Measurements from ENCODE around the gene ITPA. TPM values are rescaled to one million over a fixed set of nuclear protein-coding genes. Genes with fewer than 3 reads are reported as not detected.
"Not testable (repeated sequence)": the region's sequence is repeated elsewhere in the genome, so short reads cannot be mapped to it uniquely, and the experiment has no call there.

The ITPA gene
- total and polyA plus RNA-seq, 9 donors: 43.5 to 52.5 (median 48.3) TPM

- H3K36me3 ChIP-seq (ENCODE audit: control insufficient read depth, insufficient read depth, low read length): peaks cover 29% of the 10 kb centered on the region
- not testable (repeated sequence) for H3K27me3 ChIP-seq (ENCODE audit: control insufficient read depth, insufficient read depth, low read length); H3K9me3 ChIP-seq (replicated peaks; ENCODE audit: control insufficient read depth, low read depth, low read length); H3K4me1 ChIP-seq (ENCODE audit: control insufficient read depth, insufficient read depth, low read length); H3K4me3 ChIP-seq (ENCODE audit: low read length); H3K27ac ChIP-seq (ENCODE audit: low read length); DNase-seq
- WGBS (ENCODE audit: insufficient coverage): 94% methylated on average over 6 of the region's 9 CpGs
Measured at GRCh38 chr20:3187861-3188260, 21.4 kb upstream of the ITPA start.

- Histone ChIP-seq H3K27me3 (ENCODE audit: control insufficient read depth, insufficient read depth, low read length) (no peaks in the 10 kb centered on the region), H3K9me3 (replicated peaks; ENCODE audit: control insufficient read depth, low read depth, low read length) (no peaks in the 10 kb centered on the region), H3K4me3 (ENCODE audit: low read length) (no peak overlapping the region), H3K4me1 (ENCODE audit: control insufficient read depth, insufficient read depth, low read length) (no peaks in the 10 kb centered on the region), H3K36me3 (ENCODE audit: control insufficient read depth, insufficient read depth, low read length) (peaks cover 38% of the 10 kb centered on the region), H3K27ac (ENCODE audit: low read length) (no peak overlapping the region)
- no peak for DNase-seq
- WGBS (ENCODE audit: insufficient coverage): 62% methylated on average over 3 of the region's 3 CpGs
Measured at GRCh38 chr20:3188823-3189413, 20.4 kb upstream of the ITPA start.

DNA sequence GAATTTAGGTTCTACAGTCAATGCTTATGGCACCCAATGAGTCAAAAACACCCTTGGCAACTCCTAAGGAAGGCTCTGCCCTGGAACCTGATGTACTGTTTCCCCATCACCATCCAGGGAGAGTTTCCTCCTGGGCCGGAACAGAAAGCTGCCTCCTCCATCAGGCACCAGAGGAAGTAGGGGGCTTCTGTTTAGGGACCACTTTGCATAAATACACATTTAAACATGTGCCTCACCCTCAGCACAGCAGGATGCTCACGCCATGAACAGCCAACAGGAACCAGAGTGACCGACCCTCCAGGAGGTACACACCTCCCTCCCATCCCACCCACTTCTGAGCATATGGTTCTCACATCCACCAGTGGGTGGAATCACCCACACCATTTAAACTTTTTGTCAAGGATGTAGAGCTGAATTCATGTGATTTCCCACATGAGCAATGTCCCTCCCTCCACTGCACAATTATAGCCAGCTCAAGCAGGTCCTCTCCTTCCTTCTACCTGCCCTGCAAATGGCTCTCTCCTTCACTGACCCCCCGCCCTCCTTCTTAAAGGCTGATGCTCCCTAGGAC lies 19.7 kb upstream of the ITPA start:
- no peaks in the 10 kb centered on the region for H3K9me3 ChIP-seq (replicated peaks; ENCODE audit: control insufficient read depth, low read depth, low read length)
- no peaks in the 10 kb centered on the region for H3K4me1 ChIP-seq (ENCODE audit: control insufficient read depth, insufficient read depth, low read length)
- DNase-seq: no peak
- peaks cover 46% of the 10 kb centered on the region for H3K36me3 ChIP-seq (ENCODE audit: control insufficient read depth, insufficient read depth, low read length)
- WGBS (ENCODE audit: insufficient coverage): 50% methylated on average over 3 of the region's 4 CpGs
- H3K4me3 ChIP-seq (ENCODE audit: low read length): no peak overlapping the region
- no peak overlapping the region for H3K27ac ChIP-seq (ENCODE audit: low read length)
- H3K27me3 ChIP-seq (ENCODE audit: control insufficient read depth, insufficient read depth, low read length): no peaks in the 10 kb centered on the region

DNA sequence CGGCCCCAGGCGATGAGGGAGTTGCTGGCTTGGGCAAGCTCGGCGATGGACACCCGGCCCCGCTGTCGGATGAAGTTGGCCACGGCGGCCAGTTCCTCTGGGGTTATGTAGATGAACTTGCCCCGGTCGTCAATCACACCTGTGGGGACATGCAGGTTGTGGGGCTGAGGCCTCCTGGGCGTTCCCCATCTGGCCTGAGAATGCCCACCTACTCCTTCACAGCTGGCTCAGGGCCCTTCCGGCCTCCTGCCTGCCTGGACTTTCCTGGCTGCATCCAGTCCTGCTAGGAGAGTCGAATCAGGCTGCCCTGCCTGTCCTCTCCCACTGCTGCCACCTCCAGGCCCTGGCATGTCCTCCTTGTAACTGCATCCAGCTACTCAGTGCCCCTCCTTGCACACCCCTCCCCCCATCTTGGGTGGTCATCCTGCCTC lies 18.6 kb upstream of the ITPA start:
- Histone ChIP-seq H3K27ac (ENCODE audit: low read length) (no peak overlapping the region), H3K9me3 (replicated peaks; ENCODE audit: control insufficient read depth, low read depth, low read length) (no peaks in the 10 kb centered on the region), H3K27me3 (ENCODE audit: control insufficient read depth, insufficient read depth, low read length) (no peaks in the 10 kb centered on the region), H3K36me3 (ENCODE audit: control insufficient read depth, insufficient read depth, low read length) (peaks cover 56% of the 10 kb centered on the region), H3K4me3 (ENCODE audit: low read length) (no peak overlapping the region), H3K4me1 (ENCODE audit: control insufficient read depth, insufficient read depth, low read length) (no peaks in the 10 kb centered on the region)
- no peak for DNase-seq
- WGBS (ENCODE audit: insufficient coverage): 84% methylated on average over 14 of the region's 14 CpGs

DNA sequence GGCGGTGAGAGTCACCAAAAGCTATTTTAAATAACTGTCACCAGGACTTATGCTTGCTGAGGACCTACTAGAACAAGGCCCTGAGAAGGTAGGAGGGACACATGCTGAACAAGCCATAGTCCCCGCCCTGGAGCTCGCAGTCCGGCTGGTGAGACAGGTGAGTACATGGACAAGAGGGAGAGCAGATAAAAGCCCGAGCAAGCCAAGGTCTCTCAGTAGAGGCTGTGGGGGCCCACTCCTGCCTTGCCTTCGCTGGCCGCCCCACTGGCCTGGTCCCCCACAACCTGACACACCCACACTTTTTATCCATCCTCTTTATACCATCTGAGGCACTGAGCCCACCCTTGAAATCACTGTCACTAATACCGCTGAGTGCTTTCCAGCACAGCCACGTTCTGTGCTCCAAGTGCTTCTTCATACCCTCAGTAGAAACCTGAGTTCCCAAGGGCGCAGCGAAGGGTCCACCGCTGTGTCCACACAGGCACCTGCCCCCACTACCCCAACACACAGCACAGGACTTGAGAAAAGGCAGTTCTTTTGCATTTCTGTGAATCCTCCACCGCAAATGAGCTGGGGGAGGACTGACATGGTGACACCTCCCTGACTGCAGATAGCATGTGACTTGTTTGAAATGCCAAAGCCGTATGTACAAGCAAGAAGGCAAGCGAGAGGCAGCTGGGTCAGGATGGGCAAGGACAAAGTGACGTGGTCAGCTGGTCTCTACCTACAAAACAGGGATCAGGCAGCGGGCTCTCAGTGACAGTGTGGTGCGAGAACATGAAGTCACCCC lies 16.9 kb upstream of the ITPA start:
- Histone ChIP-seq H3K4me3 (ENCODE audit: low read length) (no peak overlapping the region), H3K4me1 (ENCODE audit: control insufficient read depth, insufficient read depth, low read length) (no peaks in the 10 kb centered on the region), H3K27ac (ENCODE audit: low read length) (no peak overlapping the region), H3K36me3 (ENCODE audit: control insufficient read depth, insufficient read depth, low read length) (peaks cover 68% of the 10 kb centered on the region), H3K27me3 (ENCODE audit: control insufficient read depth, insufficient read depth, low read length) (no peaks in the 10 kb centered on the region), H3K9me3 (replicated peaks; ENCODE audit: control insufficient read depth, low read depth, low read length) (no peaks in the 10 kb centered on the region)
- 93% methylated on average over 12 of the region's 18 CpGs for WGBS (ENCODE audit: insufficient coverage)
- DNase-seq: no peak

DNA sequence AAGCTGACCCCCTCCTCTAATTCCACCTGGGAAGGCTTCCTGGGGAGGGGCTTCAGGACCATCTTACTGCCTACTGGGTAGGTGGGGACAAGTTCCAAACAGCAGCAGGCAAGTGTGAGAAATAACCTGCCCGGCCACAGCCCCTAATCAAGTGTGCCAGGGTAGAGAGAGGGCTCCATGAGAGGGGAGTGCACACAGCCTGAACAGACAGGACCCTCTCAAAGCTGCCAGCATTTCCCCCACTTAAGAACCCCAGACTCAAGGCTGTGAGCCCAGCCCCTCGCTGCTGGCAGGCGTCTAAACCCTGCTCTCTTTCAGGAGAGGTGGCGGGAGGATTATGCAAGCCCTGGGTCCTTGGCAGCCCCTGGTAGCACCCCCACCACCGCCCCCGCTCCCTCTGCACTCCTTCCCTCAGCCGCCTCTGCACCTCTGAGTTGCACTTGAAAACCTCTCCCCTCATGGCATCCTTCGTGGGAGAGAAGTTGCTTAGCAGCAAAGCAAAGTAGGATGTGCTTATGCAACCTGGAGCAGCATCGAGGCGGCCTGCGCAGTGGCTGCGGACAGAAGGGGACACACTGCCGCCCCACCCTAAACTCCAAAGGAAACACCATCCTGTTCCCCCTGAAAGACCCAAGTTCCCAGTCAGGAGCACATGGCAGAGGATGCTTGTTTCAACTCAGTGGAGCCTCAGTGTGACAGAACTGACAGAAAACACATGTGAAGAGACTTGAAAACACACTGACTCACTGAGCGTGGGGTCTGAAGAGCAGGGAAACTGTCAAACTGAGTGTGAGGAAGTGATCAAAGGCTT lies 15.3 kb upstream of the ITPA start:
- no peaks in the 10 kb centered on the region for H3K9me3 ChIP-seq (replicated peaks; ENCODE audit: control insufficient read depth, low read depth, low read length)
- no peak for DNase-seq
- H3K27ac ChIP-seq (ENCODE audit: low read length): no peak overlapping the region
- H3K36me3 ChIP-seq (ENCODE audit: control insufficient read depth, insufficient read depth, low read length): peaks cover 74% of the 10 kb centered on the region
- 78% methylated on average over 6 of the region's 14 CpGs for WGBS (ENCODE audit: insufficient coverage)
- no peaks in the 10 kb centered on the region for H3K27me3 ChIP-seq (ENCODE audit: control insufficient read depth, insufficient read depth, low read length)
- H3K4me3 ChIP-seq (ENCODE audit: low read length): no peak overlapping the region
- no peaks in the 10 kb centered on the region for H3K4me1 ChIP-seq (ENCODE audit: control insufficient read depth, insufficient read depth, low read length)

- no peak for DNase-seq
- Histone ChIP-seq H3K27ac (ENCODE audit: low read length) (no peak overlapping the region), H3K36me3 (ENCODE audit: control insufficient read depth, insufficient read depth, low read length) (peaks cover 82% of the 10 kb centered on the region)
Measured at GRCh38 chr20:3194617-3195280, 14.5 kb upstream of the ITPA start.

DNA sequence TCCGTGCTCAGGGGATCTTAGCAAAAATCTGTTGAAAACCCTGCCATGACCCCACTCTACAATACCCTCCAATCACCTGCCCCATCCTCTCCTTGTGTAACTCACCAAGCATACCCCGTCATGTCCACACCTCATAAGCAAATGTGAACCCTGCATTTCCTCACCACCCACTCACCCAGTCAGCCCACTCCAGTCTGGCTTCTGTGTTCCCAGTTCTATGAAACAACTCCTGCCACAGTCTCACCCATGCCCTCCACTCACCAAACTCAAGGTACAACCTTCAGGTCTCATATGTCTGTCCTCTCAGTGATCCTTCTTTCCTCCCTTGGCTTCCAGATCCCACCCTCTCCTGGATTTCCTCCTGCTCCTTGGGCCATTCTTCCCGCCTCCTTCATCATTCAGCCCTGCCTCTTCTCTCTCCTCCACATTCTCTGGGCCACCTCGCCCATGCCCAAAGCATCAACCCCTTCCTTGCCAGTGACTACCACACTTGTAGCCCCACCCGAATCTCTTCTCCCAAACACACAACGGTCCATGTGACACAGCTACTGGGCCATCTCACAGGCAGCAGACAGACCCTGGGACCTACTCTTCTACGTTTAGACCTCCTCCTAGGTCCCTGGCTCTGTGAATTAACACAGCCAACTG lies 13.6 kb upstream of the ITPA start:
- DNase-seq: no peak
- H3K27me3 ChIP-seq (ENCODE audit: control insufficient read depth, insufficient read depth, low read length): no peaks in the 10 kb centered on the region
- WGBS (ENCODE audit: insufficient coverage): 80% methylated on average over 7 of the region's 7 CpGs

More at GRCh38 chr20:3194617-3195280, 14.5 kb upstream of the ITPA start:
- WGBS (ENCODE audit: insufficient coverage): 94% methylated on average over 6 of the region's 10 CpGs
- Histone ChIP-seq H3K4me1 (ENCODE audit: control insufficient read depth, insufficient read depth, low read length) (no peaks in the 10 kb centered on the region), H3K9me3 (replicated peaks; ENCODE audit: control insufficient read depth, low read depth, low read length) (no peaks in the 10 kb centered on the region), H3K27me3 (ENCODE audit: control insufficient read depth, insufficient read depth, low read length) (no peaks in the 10 kb centered on the region), H3K4me3 (ENCODE audit: low read length) (no peak overlapping the region)

GRCh38 chr20:3199206-3199605 lies 10.1 kb upstream of the ITPA start:
- Histone ChIP-seq H3K4me1 (ENCODE audit: control insufficient read depth, insufficient read depth, low read length) (peaks cover 14% of the 10 kb centered on the region), H3K4me3 (ENCODE audit: low read length) (no peak overlapping the region), H3K27me3 (ENCODE audit: control insufficient read depth, insufficient read depth, low read length) (no peaks in the 10 kb centered on the region), H3K36me3 (ENCODE audit: control insufficient read depth, insufficient read depth, low read length) (peaks cover 59% of the 10 kb centered on the region), H3K9me3 (replicated peaks; ENCODE audit: control insufficient read depth, low read depth, low read length) (no peaks in the 10 kb centered on the region), H3K27ac (ENCODE audit: low read length) (no peak overlapping the region)
- 100% methylated on average over 1 of the region's 2 CpGs for WGBS (ENCODE audit: insufficient coverage)
- DNase-seq: no peak

More for the DNA sequence above, 13.6 kb upstream of the ITPA start:
- no peaks in the 10 kb centered on the region for H3K9me3 ChIP-seq (replicated peaks; ENCODE audit: control insufficient read depth, low read depth, low read length)
- no peaks in the 10 kb centered on the region for H3K4me1 ChIP-seq (ENCODE audit: control insufficient read depth, insufficient read depth, low read length)
- H3K27ac ChIP-seq (ENCODE audit: low read length): no peak overlapping the region
- peaks cover 82% of the 10 kb centered on the region for H3K36me3 ChIP-seq (ENCODE audit: control insufficient read depth, insufficient read depth, low read length)
- H3K4me3 ChIP-seq (ENCODE audit: low read length): no peak overlapping the region

All from muscle of leg (tissue), 11 donors.